Islet of Langerhans (tissue), 1 donor: ENCODE data around the gene STX8.
"Not testable (repeated sequence)": the region's sequence is repeated elsewhere in the genome, so short reads cannot be mapped to it uniquely, and the experiment has no call there.

Experiments
- FAIRE-seq: peaks from one replicate; lab custom pipeline; 2011; peaks lifted over from hg19 to GRCh38; lab: Jason Lieb, UNC

STX8 gene

DNA sequence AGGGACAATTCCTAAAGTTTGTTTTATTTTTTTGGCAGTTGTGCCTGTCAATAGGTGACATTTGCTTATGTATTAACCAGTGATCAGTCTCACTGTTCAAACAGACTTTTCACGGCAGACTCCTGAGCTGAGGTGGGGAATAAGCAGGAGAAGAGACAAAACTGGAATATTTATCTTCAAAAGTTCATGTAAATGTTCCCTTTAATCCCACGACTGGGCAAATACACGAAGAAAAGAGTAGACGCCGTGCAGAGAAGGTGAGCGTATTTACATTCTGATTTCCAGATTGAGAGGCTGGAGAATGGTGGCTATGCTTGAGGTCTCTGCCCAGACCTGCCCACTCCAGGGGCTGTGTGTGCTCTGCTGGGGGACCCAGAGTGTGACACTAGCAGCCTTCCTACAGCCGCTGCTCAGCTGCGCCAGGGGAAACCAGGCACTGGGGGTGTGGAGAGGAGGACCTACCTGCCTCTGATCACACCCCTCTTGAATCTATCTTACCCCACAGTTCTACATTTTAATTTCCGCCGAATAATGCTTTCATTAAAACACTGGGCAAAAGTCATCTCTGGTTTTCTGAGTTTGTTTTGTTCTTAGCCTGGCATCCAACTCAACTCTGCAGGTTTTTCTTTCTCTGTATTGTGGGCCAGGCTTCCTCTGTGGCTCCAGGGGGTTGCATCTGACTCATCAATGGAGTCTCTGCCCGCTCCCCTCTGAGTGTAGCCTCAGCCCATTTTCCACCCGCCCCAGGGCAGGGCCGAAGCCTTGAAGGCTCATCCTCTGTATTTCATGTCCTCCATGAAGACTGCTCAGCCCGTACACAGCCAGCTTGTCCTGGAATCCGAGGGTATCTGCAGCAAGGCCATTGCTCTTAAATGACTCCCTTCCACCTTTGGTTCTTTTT, 317.3 kb downstream of the STX8 start:
- FAIRE-seq, result no peak

DNA sequence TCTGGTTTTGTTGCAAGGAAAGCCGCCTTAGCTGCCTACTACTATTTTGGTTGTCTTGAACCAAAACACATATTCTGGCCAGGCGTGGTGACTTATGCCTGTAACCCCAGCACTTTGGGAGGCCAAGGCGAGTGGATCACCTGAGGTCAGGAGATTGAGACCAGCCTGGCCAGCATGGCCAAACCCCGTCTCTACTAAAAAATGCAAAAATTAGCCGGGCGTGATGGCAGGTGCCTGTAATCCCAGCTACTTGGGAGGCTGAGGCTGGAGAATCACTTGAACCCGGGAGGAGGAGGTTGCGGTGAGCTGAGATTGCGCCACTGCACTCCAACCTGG, 318.0 kb downstream of the STX8 start:
- not testable (repeated sequence) for FAIRE-seq

DNA sequence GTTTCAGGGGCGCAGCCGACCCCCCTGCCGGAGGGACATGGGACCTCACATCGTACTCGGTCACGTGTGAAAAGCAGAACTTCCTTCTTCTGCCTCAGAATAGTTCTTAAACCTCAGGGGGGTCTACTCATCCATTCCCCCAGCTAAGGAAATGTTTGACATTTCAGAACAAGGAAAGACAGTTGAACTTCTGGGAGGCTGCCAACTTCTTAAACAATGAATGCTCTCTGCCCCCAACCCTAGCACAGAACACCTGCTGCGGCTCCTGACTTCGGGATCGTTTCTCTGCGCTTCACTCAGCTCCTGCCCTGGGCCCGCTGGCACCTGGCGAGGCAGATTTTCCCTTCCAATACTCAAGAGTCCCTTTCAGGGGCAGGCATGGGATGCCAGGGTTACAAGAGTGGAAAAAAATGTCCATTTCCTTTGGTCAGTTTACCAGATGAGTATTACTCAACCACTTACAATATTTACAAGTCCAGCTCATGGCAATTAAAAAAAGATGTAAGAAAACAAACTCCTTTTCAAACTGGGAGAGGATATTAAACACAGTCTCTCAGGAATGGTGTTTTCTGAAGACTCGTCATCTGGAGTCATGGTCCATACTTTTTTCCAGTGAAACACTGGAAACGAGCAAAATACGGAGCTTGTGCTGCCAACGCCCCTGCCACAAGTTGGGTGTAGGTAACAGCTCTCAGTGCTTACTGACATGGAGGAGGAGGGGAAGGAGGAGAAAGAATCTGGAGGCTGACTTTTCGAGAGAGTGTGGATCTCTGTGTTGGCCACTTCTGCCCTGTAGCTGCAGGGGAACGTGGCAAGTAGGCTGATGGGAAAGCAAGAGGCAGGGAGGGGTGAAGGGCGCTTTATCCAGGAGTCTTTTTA, 318.6 kb downstream of the STX8 start:
- no peak for FAIRE-seq

DNA sequence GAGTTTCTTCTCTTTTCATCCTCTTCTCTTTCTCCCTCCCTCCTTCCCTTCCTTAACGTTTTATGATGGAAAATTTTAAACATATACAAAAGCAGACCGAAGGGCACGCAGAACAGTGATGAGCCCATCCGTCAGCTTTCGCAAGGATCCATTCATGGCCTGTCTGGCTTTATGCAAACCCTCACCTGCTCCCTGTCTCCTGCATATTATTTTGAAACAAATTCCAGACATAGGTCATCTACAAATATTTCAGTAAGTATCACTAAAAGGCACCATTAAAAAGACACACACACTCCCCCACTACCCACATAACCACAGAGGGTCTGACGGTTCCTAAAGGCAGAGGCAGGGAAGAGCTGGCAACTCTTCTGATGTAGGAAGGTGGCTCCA, 319.3 kb downstream of the STX8 start:
- FAIRE-seq, result no peak

DNA sequence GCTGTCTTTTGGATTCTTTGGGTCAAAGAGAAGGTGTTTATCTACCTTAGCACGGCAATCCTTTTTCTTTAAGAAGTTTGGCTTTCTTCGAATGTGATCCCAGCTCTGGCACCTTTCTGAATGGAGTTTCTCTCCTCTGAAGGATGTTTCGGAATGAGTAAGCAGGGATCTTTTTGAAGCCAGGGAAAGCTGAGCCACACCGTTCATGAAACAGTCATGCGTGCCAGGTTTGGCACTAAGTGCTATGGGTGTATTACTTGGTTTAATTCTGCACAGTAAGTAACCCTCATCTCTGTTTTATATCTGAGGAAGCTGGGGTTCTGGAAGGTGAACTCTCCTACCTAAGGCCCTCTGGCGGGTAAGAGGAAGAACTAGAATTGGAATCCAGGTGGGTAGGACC, 319.8 kb downstream of the STX8 start:
- no peak for FAIRE-seq

DNA sequence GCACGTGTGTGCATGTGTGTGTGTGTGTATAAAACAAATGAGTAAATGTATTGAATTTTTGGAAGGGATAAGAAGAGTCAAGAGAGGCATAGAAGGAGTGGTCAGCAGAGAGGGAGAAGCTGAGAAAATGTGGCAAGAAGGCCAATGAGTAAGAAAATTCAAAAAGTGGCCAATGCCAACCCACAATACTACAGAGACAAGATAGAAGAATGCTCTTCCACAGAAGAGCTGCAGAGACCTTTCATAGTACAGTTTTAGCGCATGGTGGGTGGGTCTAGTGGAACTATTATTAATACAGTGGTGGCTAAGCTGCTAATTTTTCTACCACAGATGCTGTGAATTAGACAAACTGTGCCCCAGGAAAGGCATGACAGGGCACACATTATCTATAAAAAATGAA, 320.8 kb downstream of the STX8 start:
- no peak for FAIRE-seq

DNA sequence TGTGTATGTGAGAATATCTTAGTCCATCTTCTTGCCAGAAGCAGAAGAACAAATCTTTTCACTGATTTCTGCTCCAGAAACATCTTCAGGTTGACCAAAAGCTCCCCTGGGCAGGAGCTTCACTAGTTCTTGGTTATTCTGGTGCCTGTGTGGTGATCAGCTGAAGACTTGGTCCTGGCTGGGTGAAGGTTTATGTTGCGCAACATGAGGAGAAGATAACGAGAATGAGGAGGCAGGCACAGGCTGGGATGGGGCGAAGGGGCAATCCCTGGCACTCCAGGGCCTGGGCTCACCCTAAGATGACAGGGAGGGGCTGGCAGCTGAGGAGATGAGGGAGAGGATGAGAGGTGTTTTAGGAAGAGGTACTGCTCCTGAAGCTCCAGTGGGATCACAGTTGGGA, 322.3 kb downstream of the STX8 start:
- FAIRE-seq, result no peak

DNA sequence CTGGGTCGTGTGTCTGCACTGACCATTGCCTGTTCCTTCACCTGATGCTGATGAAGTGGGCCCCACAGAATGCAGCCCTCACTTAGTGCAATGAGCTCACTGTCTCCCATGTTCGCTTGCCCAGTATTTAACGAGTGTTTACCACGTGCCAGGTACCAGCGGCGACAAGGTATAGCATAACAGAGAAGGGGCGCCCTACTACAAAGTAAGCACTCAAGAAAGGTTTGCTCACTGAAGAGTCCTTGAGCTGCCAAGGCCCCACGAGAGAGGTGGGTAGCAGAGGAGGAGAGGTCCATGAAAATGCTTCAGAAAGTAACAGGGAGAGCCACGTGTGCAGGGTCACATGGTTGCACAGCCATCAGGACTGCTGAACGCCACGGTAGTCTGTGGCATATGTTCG, 324.3 kb downstream of the STX8 start:
- FAIRE-seq, result no peak

DNA sequence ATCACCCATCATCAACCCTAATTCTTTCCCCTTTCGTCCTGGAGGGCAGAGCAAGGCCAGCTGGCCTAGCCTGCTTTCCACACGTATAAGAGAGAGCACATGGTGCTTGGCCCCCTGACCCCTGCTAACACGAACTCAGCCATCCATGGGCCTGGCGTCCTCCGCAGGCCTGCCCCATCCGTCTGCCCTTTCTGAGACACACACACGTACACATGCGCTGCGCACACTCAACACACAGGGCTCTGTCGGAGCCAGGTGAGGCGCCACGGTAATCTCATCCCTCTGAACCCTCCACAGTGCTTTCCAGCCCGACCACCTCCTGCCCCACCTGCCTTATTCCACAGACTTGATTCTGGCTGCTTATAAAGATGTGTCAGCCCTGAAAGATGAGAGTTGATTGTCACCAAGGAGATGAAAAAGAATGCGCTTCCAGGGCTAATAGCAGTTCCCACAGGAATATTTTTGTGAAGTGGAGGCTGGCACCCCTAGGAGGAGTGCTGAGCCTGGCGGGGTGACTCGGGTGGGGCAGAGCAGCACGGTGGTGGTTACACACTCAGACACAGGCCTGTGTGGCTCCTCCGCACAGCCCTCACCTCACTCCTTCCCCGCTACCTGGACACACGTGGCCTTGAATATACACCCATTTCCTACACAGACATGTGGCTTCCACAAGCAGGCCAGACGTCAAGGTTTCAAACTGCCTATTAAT, 326.2 kb downstream of the STX8 start:
- no peak for FAIRE-seq

DNA sequence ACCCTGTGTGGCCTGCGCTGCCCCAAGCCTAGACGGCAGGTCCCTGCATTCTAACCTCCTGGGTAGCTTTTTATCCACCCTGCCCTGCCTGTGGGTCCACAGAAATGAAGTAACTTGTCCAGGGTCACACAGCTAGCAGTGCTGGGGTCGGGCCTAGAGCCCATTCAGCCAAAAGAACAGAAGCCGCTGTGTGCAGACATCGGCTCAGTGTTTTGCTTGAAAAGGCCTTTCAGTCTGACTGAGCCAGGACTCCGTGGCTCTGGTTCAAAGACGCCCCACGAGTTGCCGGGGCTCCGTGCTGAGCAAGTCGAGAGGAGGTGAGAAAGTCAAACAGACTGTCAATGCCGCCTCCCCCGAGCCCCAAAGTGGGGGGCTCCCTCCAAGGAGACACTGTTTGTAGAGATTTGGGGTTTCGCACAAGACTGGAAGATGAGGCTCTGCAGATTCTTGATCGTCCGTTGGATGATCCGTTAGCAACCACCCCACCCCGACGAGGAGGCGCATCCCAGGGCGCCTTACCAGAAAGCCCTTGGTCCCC, 328.1 kb downstream of the STX8 start:
- no peak for FAIRE-seq

DNA sequence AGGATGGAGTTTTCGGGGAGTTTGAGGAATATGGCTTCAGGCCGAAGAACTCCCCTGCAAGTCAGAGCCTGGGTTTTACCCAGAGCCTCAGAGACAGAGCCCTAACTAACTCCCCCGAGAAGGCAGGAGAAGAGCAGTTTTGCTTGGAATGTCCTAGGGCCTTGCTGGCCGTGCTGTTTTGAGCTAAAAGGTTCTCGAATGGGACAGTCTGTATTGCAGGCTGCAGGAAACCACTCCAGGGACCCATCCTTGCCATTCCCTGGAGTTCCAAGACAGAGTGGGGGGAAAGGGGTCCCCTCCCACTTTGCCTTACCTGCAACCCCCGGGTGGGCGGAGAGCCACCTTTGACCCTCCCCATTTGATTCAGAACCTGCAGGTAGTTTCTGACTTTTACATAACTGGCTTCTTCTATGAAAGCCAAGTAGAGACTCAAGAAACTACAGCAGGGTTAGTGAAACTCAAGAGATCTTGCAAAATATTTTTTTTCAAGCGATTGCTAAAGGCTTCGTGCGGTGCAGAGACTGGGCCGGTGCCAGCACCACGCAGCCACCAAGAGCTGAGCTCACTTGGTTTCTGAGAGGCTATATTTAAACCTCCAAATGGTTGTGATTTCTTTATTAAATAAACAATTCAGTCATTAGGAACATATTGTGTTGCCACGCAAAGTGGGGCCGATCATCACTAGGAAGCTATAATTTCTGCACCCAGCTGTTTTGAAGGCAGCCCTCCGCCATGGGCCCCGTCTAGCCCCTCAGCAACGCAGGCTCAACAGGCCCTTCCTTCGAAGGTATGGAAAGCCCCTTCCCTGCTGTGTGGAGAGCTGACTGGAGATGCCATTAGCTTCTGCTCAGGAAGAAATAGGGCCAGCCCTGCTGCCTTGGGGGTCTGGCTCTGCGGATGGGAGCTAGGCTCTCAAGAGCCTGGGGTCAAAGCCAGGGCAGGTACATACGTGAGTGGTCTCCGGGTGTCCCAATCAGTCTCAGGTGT, 331.3 kb downstream of the STX8 start:
- FAIRE-seq, result peak; percentile 96

DNA sequence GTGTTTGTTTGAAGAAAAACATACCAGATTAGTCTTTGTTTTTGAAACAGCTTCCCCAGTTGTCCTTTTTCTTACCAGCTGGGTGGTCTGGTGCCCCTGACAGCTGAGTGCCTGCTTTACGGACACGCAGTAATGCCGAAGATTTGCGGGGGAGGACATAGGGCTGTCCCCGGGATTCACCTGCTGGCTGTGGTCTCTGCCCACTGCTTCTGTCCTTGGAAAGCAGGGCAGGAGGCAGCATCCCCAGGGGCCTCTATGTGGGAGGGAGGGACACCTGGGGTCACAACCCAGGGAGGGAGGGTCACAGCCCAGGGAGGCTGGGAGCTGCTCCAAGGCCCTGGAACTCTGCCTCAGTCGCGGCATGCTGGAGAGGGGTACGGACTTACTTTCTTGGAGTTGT, 332.6 kb downstream of the STX8 start:
- FAIRE-seq, result no peak

DNA sequence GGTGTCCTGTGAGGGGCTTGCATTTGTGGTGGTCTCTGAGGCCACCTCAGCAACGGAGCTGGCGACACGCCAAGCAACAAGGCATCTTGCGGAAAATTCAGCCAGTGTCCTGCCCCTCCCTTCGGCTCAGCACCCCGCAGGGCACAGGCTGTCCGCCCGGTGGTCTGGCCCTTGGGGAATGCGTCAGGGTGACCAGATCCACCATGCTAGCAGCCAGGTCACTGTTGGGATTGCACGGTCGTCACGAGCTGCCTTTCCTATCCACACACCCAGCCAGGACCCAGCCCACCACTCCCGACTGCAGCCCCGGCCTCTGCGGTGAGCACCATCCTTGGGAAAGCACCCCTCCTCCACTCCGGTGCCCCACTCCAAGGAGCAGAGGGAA, 333.1 kb downstream of the STX8 start:
- FAIRE-seq, result no peak

DNA sequence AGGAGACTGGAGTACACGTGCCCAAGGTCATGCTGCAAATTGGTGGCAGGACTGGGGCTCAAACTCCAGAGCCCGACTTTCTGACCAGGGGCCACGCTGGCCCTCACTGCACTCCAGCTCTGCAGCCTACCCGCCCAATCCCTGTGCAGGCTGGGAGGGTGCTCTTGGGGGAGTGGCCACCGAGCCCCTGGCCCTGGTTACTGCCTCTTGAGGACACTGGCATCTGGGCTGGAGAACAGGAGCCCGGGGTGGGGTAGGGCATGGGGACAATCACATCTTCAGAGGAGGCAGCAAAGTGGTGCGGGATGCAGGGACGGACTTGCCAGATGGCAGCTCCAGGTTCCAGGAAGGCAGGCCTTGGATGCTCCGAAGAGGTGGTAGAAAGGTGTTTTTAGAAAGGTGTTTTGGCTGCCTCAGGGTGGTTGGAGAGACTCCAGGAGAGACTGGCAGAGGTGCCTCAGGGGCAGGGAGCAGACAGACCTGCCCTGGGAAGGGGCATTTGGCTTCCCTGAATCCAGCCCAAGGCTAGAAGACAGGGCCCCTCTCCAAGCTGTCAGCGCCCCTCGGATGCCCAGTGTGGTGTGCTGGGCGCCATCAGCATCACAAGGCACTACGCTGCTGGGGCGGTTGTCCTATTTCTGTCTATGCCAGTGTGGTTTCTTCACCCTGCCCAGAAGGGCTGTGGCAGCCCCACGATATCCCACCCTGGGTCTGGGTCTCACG, 333.7 kb downstream of the STX8 start:
- no peak for FAIRE-seq

DNA sequence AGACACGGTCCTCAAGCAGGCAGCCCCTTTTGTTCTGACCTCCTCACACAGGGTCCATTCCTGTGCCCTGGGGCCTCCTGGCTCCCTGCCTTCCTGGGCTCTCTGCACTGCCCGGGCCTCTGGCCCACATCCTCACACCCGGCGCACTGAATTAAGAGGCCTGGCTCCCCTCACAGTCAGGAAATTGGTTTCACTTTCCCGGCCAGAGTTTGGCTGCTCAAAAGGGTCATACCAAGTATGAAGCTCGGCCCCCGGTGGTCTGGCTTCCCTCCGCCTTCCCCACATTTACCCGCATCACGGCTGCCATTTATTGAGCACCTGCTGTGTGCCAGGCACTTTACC, 334.3 kb downstream of the STX8 start:
- no peak for FAIRE-seq

DNA sequence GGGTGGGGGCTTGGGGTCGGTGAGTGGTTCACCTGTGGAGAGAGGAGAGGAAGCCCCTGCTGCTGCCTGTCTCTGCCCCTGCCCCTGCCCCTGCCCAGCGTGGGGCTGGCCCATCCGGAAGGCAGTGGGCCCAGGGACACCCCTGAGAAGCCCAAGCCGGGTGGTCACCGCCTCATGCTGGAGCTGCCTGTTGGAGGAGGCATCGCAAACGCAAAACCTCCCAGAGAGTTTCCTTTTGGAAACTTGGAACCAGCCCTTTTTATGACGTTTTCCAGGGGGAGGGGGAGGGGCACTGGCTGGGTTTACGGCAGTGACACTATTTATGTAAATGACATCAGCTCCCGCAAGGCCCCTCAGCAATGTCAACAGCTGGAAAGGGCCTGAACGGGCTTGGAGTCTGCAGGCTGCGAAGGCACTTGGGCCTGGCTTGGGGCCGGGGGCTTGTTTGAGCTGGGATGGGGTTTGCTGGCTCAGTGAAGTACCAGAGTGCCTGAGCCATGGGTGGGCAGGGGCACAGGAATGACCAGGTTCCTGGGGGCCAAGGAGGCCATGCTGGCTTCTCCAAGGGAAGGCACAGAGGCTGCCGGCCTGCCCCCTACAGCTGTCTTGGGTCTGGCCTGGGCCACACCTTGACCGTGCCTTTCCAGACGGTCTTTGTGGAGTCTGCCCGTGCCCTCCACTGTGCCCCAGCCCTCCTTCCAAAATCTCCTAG, 334.8 kb downstream of the STX8 start:
- no peak for FAIRE-seq

DNA sequence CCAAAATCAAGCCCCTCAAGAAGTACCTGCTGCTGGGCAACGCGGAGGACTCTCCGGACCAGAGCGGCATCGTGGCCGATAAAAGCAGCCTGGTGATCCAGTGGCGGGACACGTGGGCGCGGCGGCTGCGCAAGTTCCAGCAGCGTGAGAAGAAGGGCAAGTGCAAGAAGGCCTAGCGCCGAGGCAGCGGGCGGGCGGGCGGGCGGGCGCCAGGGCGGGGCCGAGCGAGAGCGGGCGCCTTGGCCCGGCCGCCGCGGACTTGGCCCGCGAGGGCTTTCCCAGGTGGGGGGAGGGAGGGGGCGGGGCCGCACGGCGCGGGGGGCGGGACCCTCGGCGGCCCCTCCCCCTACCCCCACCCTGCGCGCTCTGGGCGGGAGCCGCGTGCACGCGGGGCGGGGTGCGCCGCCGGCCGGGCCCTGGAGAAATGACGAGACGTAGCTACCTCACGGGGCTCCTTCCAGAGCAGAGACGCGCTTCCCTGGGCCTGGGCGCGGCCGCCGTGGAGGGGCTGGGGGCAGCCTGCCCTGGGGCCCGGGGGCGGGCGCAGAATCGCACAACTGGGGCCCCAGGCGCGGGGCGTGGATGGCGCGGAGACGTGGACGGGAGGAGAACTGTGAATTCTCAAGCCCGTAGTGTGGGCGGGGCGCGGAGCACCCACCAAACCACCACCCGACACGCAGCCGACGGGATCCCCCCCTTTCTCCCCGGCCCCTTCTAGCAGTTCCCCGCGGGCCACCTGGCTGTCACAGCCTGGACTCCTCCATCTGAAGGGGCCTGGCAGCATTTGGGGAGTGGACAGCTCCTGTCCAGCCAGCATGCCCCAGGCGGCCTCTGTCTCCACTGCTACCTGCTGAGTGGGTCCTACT, 335.6 kb downstream of the STX8 start:
- FAIRE-seq, result no peak

DNA sequence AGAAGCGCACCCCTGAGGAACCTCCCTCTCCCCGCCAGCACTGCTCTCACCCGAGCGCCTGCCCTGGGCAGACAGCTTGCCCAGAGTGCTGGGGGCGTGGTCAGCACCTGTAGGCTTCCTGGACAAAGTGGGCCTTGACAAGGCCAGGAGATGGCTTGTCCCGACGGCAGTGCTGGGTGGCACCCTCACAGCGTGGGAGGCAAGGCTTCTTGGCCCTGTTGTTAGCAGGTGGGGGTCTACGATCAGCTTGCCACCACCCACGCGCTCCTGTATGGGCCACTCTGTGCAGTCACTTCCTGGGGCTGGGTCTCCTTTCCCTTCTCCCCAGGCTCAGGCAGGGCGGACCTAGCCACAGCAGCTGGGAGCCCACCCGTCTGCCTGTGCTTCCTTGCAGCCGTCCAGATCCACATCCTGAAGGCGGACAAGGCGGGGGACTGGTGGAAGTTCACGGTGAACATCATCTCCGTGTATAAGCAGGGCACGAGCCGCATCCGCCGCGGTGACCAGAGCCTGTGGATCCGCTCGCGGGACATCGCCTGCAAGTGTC, 336.3 kb downstream of the STX8 start:
- FAIRE-seq, result no peak
